ENCODE data around the gene ERBB3. TPM values are rescaled to one million over a fixed set of nuclear protein-coding genes. Genes with fewer than 3 reads are reported as not detected.

Gene ERBB3
- total RNA-seq, 1 donor = 1.7 TPM

GRCh38 chr12:56086608-56087007 lies 6.6 kb downstream of the ERBB3 start:
- H3K4me3 ChIP-seq (ENCODE audit: low read depth, low read length) = no peak overlapping the region
- DNase-seq (ENCODE audit: low read depth) = no peak
- TF ChIP-seq, protein P1, sequence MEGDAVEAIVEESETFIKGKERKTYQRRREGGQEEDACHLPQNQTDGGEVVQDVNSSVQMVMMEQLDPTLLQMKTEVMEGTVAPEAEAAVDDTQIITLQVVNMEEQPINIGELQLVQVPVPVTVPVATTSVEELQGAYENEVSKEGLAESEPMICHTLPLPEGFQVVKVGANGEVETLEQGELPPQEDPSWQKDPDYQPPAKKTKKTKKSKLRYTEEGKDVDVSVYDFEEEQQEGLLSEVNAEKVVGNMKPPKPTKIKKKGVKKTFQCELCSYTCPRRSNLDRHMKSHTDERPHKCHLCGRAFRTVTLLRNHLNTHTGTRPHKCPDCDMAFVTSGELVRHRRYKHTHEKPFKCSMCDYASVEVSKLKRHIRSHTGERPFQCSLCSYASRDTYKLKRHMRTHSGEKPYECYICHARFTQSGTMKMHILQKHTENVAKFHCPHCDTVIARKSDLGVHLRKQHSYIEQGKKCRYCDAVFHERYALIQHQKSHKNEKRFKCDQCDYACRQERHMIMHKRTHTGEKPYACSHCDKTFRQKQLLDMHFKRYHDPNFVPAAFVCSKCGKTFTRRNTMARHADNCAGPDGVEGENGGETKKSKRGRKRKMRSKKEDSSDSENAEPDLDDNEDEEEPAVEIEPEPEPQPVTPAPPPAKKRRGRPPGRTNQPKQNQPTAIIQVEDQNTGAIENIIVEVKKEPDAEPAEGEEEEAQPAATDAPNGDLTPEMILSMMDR (IDR thresholded peaks at IDR 0.05; ENCODE audit: insufficient read depth, low read depth, low read length) = no peak

DNA sequence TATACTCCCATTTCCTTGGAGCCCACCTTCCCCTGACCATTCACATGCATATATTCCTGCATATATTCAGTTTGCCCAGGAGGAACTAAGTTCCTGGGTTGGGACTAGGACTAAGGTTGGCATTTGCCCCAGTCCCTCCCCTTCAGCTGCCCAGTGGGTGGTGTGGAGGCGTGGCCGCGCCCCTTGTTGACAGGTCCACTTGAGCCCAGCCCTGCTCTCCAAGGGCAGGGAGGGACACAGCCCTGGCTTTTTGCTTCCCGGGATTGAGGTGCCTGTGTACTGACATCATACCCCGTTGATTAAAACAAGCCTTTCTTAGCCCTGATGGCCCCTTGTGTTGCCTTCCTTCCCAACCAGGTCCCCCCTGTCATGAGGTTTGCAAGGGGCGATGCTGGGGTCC lies 7.3 kb downstream of the ERBB3 start:
- DNase-seq (ENCODE audit: low read depth) = no peak
- no peak overlapping the region for H3K4me3 ChIP-seq (ENCODE audit: low read depth, low read length)
- TF ChIP-seq, protein P1 (IDR thresholded peaks at IDR 0.05; ENCODE audit: insufficient read depth, low read depth, low read length) = no peak

- TF ChIP-seq, protein P1 (IDR thresholded peaks at IDR 0.05; ENCODE audit: insufficient read depth, low read depth, low read length) = no peak
- DNase-seq (ENCODE audit: low read depth) = no peak
- H3K4me3 ChIP-seq (ENCODE audit: low read depth, low read length) = no peak overlapping the region
Observed at GRCh38 chr12:56097738-56098137, 17.8 kb downstream of the ERBB3 start.

- DNase-seq (ENCODE audit: low read depth) = no peak
- H3K4me3 ChIP-seq (ENCODE audit: low read depth, low read length) = no peak overlapping the region
- TF ChIP-seq, protein P1 (IDR thresholded peaks at IDR 0.05; ENCODE audit: insufficient read depth, low read depth, low read length) = no peak
Observed at GRCh38 chr12:56098592-56098991, 18.6 kb downstream of the ERBB3 start.

DNA sequence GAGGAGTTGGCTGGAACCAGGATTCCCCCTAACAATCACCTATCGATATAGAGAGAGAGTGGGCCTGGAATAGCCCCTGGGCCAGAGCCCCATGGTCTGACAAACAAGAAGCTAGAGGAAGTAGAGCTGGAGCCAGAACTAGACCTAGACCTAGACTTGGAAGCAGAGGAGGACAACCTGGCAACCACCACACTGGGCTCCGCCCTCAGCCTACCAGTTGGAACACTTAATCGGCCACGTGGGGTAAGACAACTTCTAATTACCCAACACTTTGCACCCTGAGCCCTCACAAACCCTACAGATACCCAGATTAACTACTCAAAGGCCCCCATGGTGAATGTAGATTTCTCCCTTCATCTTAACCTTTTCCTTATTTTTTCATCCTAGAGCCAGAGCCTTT lies 19.8 kb downstream of the ERBB3 start:
- no peak for DNase-seq (ENCODE audit: low read depth)
- TF ChIP-seq, protein P1 (IDR thresholded peaks at IDR 0.05; ENCODE audit: insufficient read depth, low read depth, low read length) = no peak

DNA sequence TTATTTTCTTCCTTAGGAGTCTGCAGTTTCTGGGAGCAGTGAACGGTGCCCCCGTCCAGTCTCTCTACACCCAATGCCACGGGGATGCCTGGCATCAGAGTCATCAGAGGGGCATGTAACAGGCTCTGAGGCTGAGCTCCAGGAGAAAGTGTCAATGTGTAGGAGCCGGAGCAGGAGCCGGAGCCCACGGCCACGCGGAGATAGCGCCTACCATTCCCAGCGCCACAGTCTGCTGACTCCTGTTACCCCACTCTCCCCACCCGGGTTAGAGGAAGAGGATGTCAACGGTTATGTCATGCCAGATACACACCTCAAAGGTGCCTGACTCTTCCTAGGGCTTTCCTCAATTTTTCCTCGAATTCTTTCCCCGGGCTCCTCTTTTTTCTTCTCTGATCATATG lies 21.1 kb downstream of the ERBB3 start:
- TF ChIP-seq, protein P1 (IDR thresholded peaks at IDR 0.05; ENCODE audit: insufficient read depth, low read depth, low read length) = no peak
- H3K4me3 ChIP-seq (ENCODE audit: low read depth, low read length) = no peak overlapping the region
- no peak for DNase-seq (ENCODE audit: low read depth)

More for the DNA sequence above, 19.8 kb downstream of the ERBB3 start:
- no peak overlapping the region for H3K4me3 ChIP-seq (ENCODE audit: low read depth, low read length)

- TF ChIP-seq, protein P1 (IDR thresholded peaks at IDR 0.05; ENCODE audit: insufficient read depth, low read depth, low read length) = no peak
- no peak for DNase-seq (ENCODE audit: low read depth)
- no peak overlapping the region for H3K4me3 ChIP-seq (ENCODE audit: low read depth, low read length)
Observed at GRCh38 chr12:56102683-56103065, 22.7 kb downstream of the ERBB3 start.
